Tibial artery (tissue), 4 donors: ENCODE data around the gene DCAF7.

Experiments used
- DNase-seq, 2 donors: peaks; one replicate each; pipeline ENCODE4 v3.0.0-alpha.2; 2019
- H3K27ac ChIP-seq, 2 donors: fragments of 200-600 bp; sonication (generic) in 1 of 2; 1 replicate in 1 of 2; 2 replicates in 1 of 2; pipeline ENCODE4 v1.5.1; 2018 to 2019; ENCODE audit warnings: mild to moderate bottlenecking in 1 of 2
- H3K27me3 ChIP-seq, 2 donors: fragments of 200-600 bp; sonication (generic) in 1 of 2; one replicate each; pipeline versions ENCODE4 v1.5.1 to v1.6.0; 2016 to 2019
- H3K36me3 ChIP-seq, 3 donors: fragments of 200-600 bp; sonication (generic) in 2 of 3; one replicate each; pipeline ENCODE4 v1.5.1; 2016 to 2019; ENCODE audit warnings: mild to moderate bottlenecking in 2 of 3
- H3K4me1 ChIP-seq, 4 donors: fragments of 200-600 bp; sonication (generic) in 2 of 4; 1 replicate in 3 of 4; 2 replicates in 1 of 4; pipeline ENCODE4 v1.5.1; 2016 to 2019
- H3K4me3 ChIP-seq, 2 donors: fragments of 200-600 bp; sonication (generic) in 1 of 2; 1 replicate in 1 of 2; 2 replicates in 1 of 2; pipeline ENCODE4 v1.5.1; 2018 to 2019; ENCODE audit warnings: mild to moderate bottlenecking in 2 of 2
- H3K9me3 ChIP-seq, 3 donors: fragments of 200-600 bp; sonication (generic) in 1 of 3; one replicate each; pipeline ENCODE4 v1.5.1; 2016 to 2019
- CTCF ChIP-seq, 2 experiments: fragments of 200-600 bp in 1 of 2; fragments of 450-650 bp in 1 of 2; IDR thresholded peaks; one replicate each; pipeline ENCODE4 v1.5.1; 2017 to 2019; ENCODE audit warnings: antibody characterized with exemption in 2 of 2, mild to moderate bottlenecking in 1 of 2, moderate library complexity in 1 of 2
- intact Hi-C: fragments of 100-400 bp; cut with DNase I; formaldehyde crosslinking; loops from one replicate; pipeline ENCODE4 v1.15.0; 2023; ENCODE audit warnings: low total_unique reads

DCAF7 gene

GRCh38 chr17:63641692-63642448 lies 91.6 kb downstream of the DCAF7 start:
- H3K27me3 ChIP-seq, result no peaks in the 10 kb centered on the region
- peak; percentile 70 to 71 for DNase-seq
- TF ChIP-seq CTCF (IDR thresholded peaks at IDR 0.05), result no peak
- peaks cover 28 to 35% (median 29%) of the 10 kb centered on the region in 3 donors for H3K36me3 ChIP-seq
- H3K9me3 ChIP-seq, result no peaks in the 10 kb centered on the region
- no peak overlapping the region for H3K4me3 ChIP-seq
- H3K27ac ChIP-seq, result no peak overlapping the region
- intact Hi-C loops, result no loop called here
- H3K4me1 ChIP-seq, result peaks cover 0 to 11% (median 0%) of the 10 kb centered on the region in 4 donors
